Measurements from ENCODE around the gene MYLIP. TPM values are rescaled to one million over a fixed set of nuclear protein-coding genes. Genes with fewer than 3 reads are reported as not detected.

The MYLIP gene
- total RNA-seq, 1 experiment from 2014 or later, result 12.5 TPM

- BruUV-seq (replicated peaks), result no TSS peak
- Histone ChIP-seq H2AFZ (ENCODE audit: low read length) (no peak overlapping the region), H3F3A (ENCODE audit: low read length, unreplicated experiment) (no peaks in the 10 kb centered on the region), H3K4me2 (ENCODE audit: low read length) (no peak overlapping the region), H3K27ac (ENCODE audit: low read length) (no peak overlapping the region), H3K36me3 (ENCODE audit: low read depth, low read length) (no peaks in the 10 kb centered on the region), H3K9me2 (replicated peaks; ENCODE audit: low read length) (no peaks in the 10 kb centered on the region), H3K27me3 (ENCODE audit: low read length) (peaks cover 26% of the 10 kb centered on the region), H4K20me1 (ENCODE audit: low read length) (no peaks in the 10 kb centered on the region), H3K4me1 (ENCODE audit: insufficient read depth, low read length) (peaks cover 4% of the 10 kb centered on the region; the same call in 1 of the 2 replicates), H3K79me2 (ENCODE audit: low read length) (no peaks in the 10 kb centered on the region), H3K9ac (ENCODE audit: low read length) (no peak overlapping the region), H3K9me3 (ENCODE audit: low read length) (no peaks in the 10 kb centered on the region), H3K4me3 (ENCODE audit: low read length) (no peak overlapping the region)
- CTCF ChIA-PET, result no interaction called here
- DNase-seq, result peak; percentile 58
- intact Hi-C loops (cut with micrococcal nuclease), result no loop called here
- TF ChIP-seq EZH2phosphoT487 (IDR thresholded peaks at IDR 0.05; ENCODE audit: borderline replicate concordance, low read length), result no peak
- no peak for TF ChIP-seq EZH2 (IDR thresholded peaks at IDR 0.05; ENCODE audit: low read length, unreplicated experiment)
- TF ChIP-seq, protein P1, sequence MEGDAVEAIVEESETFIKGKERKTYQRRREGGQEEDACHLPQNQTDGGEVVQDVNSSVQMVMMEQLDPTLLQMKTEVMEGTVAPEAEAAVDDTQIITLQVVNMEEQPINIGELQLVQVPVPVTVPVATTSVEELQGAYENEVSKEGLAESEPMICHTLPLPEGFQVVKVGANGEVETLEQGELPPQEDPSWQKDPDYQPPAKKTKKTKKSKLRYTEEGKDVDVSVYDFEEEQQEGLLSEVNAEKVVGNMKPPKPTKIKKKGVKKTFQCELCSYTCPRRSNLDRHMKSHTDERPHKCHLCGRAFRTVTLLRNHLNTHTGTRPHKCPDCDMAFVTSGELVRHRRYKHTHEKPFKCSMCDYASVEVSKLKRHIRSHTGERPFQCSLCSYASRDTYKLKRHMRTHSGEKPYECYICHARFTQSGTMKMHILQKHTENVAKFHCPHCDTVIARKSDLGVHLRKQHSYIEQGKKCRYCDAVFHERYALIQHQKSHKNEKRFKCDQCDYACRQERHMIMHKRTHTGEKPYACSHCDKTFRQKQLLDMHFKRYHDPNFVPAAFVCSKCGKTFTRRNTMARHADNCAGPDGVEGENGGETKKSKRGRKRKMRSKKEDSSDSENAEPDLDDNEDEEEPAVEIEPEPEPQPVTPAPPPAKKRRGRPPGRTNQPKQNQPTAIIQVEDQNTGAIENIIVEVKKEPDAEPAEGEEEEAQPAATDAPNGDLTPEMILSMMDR (conservative IDR thresholded peaks at IDR 0.05; ENCODE audit: low read depth, low read length), result no peak
- peak; percentile 90 for ATAC-seq
- POLR2A ChIA-PET (ENCODE audit: unreplicated experiment), result no interaction called here
These were observed 39.4 kb upstream of the MYLIP start for GRCh38 chr6:16089232-16090062.

DNA sequence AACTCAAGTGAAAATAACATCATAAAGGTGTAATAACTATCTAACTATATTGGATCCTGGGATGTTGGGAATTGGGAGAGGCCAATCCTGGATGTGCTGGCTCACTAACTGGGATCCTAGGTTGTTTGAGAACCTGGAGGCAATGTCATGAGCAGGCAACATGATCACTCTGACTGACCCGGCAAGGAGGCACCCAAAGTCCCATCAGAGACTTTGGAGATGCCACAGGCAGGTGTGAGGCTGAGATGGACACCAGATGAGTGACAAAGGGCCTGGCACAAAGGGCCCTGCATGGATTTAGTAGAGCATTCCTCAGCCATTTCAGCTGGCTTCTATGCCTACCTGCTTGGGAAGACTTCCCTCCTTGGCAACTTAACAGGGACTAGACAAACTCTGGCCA is 38.4 kb upstream of the MYLIP start:
- no peaks in the 10 kb centered on the region for H3K36me3 ChIP-seq (ENCODE audit: low read depth, low read length)
- H3K27me3 ChIP-seq (ENCODE audit: low read length), result peaks cover 32% of the 10 kb centered on the region
- H3K9ac ChIP-seq (ENCODE audit: low read length), result no peak overlapping the region
- H3K9me2 ChIP-seq (replicated peaks; ENCODE audit: low read length), result no peaks in the 10 kb centered on the region
- no peak overlapping the region for H3K4me3 ChIP-seq (ENCODE audit: low read length)
- H3K4me2 ChIP-seq (ENCODE audit: low read length), result no peak overlapping the region
- DNase-seq, result no peak
- ATAC-seq, result no peak
- no TSS peak for BruUV-seq (replicated peaks)
- H3K9me3 ChIP-seq (ENCODE audit: low read length), result no peaks in the 10 kb centered on the region
- H3F3A ChIP-seq (ENCODE audit: low read length, unreplicated experiment), result no peaks in the 10 kb centered on the region
- H3K27ac ChIP-seq (ENCODE audit: low read length), result no peak overlapping the region
- intact Hi-C loops (cut with micrococcal nuclease), result no loop called here
- H3K79me2 ChIP-seq (ENCODE audit: low read length), result no peaks in the 10 kb centered on the region
- TF ChIP-seq EZH2phosphoT487 (IDR thresholded peaks at IDR 0.05; ENCODE audit: borderline replicate concordance, low read length), result no peak
- TF ChIP-seq, protein P1 (conservative IDR thresholded peaks at IDR 0.05; ENCODE audit: low read depth, low read length), result no peak
- TF ChIP-seq EZH2 (IDR thresholded peaks at IDR 0.05; ENCODE audit: low read length, unreplicated experiment), result no peak
- peaks cover 4% of the 10 kb centered on the region; the same call in 1 of the 2 replicates for H3K4me1 ChIP-seq (ENCODE audit: insufficient read depth, low read length)
- H4K20me1 ChIP-seq (ENCODE audit: low read length), result no peaks in the 10 kb centered on the region
- H2AFZ ChIP-seq (ENCODE audit: low read length), result no peak overlapping the region
- POLR2A ChIA-PET (ENCODE audit: unreplicated experiment), result no interaction called here
- CTCF ChIA-PET, result no interaction called here

GRCh38 chr6:16090920-16091319 is 38.0 kb upstream of the MYLIP start:
- H3K79me2 ChIP-seq (ENCODE audit: low read length), result no peaks in the 10 kb centered on the region
- no peaks in the 10 kb centered on the region for H3K36me3 ChIP-seq (ENCODE audit: low read depth, low read length)
- H3K9ac ChIP-seq (ENCODE audit: low read length), result no peak overlapping the region
- H3K4me1 ChIP-seq (ENCODE audit: insufficient read depth, low read length), result peaks cover 4% of the 10 kb centered on the region; the same call in 1 of the 2 replicates
- no peak overlapping the region for H3K4me3 ChIP-seq (ENCODE audit: low read length)
- no peaks in the 10 kb centered on the region for H3F3A ChIP-seq (ENCODE audit: low read length, unreplicated experiment)
- ChIA-PET CTCF (no interaction called here), POLR2A (ENCODE audit: unreplicated experiment) (no interaction called here)
- no peaks in the 10 kb centered on the region for H4K20me1 ChIP-seq (ENCODE audit: low read length)
- no peaks in the 10 kb centered on the region for H3K9me3 ChIP-seq (ENCODE audit: low read length)
- BruUV-seq (replicated peaks), result no TSS peak
- DNase-seq (no peak), ATAC-seq (no peak)
- TF ChIP-seq EZH2phosphoT487 (IDR thresholded peaks at IDR 0.05; ENCODE audit: borderline replicate concordance, low read length) (no peak), EZH2 (IDR thresholded peaks at IDR 0.05; ENCODE audit: low read length, unreplicated experiment) (no peak)
- TF ChIP-seq, protein P1 (conservative IDR thresholded peaks at IDR 0.05; ENCODE audit: low read depth, low read length), result no peak
- H2AFZ ChIP-seq (ENCODE audit: low read length), result no peak overlapping the region
- H3K27me3 ChIP-seq (ENCODE audit: low read length), result peaks cover 32% of the 10 kb centered on the region
- no peak overlapping the region for H3K27ac ChIP-seq (ENCODE audit: low read length)
- no peak overlapping the region for H3K4me2 ChIP-seq (ENCODE audit: low read length)
- intact Hi-C loops (cut with micrococcal nuclease), result no loop called here
- H3K9me2 ChIP-seq (replicated peaks; ENCODE audit: low read length), result no peaks in the 10 kb centered on the region

Measured in PC-3 (cell line).